GM23338 (cell line): ENCODE results near the gene KCNK5. TPM values are rescaled to one million over a fixed set of nuclear protein-coding genes. Genes with fewer than 3 reads are reported as not detected.

Source experiments
- ATAC-seq: fragments of 200-7000 bp; cut with Tn5 transposase; 3 replicates; pipeline ENCODE4 v1.9.1; 2020
- DNase-seq: peaks from one replicate; pipeline ENCODE4 v3.0.0-alpha.2; 2015; ENCODE audit warnings: low spot score
- H2AFZ ChIP-seq: fragments of 200-600 bp; sonication (generic); 2 replicates; pipeline ENCODE4 v1.8.0; 2016; ENCODE audit warnings: antibody characterized with exemption, mild to moderate bottlenecking, moderate library complexity
- H3F3A ChIP-seq: fragments of 200-600 bp; sonication (generic); replicated peaks from 2 replicates; pipeline ENCODE4 v1.8.0; 2017; ENCODE audit warnings: antibody characterized with exemption, mixed run types, low read depth
- H3K27ac ChIP-seq: fragments of 200-600 bp; sonication (generic); 2 replicates; pipeline ENCODE4 v1.6.1; 2016; ENCODE audit warnings: low read depth
- H3K27me3 ChIP-seq: fragments of 200-600 bp; sonication (generic); 2 replicates; pipeline ENCODE4 v1.8.0; 2016; ENCODE audit warnings: mild to moderate bottlenecking, mixed run types, moderate library complexity; ENCODE audit not compliant: insufficient read depth
- H3K36me3 ChIP-seq: fragments of 200-600 bp; sonication (generic); 2 replicates; pipeline ENCODE4 v1.8.0; 2016; ENCODE audit warnings: mild to moderate bottlenecking; ENCODE audit not compliant: insufficient read depth
- H3K4me1 ChIP-seq: fragments of 200-600 bp; sonication (generic); 2 replicates; pipeline ENCODE4 v1.8.0; 2016; ENCODE audit warnings: mild to moderate bottlenecking, moderate library complexity; ENCODE audit not compliant: insufficient read depth
- H3K4me2 ChIP-seq: fragments of 200-600 bp; sonication (generic); 2 replicates; pipeline ENCODE4 v1.7.1; 2017; ENCODE audit warnings: mixed run types
- H3K4me3 ChIP-seq: fragments of 200-600 bp; sonication (generic); 2 replicates; pipeline ENCODE4 v1.6.1; 2016; ENCODE audit warnings: mixed run types
- H3K79me2 ChIP-seq: fragments of 200-600 bp; sonication (generic); replicated peaks from 2 replicates; pipeline ENCODE4 v1.8.0; 2017; ENCODE audit warnings: mild to moderate bottlenecking; ENCODE audit not compliant: insufficient read depth
- H3K9me2 ChIP-seq: fragments of 200-600 bp; sonication (generic); 2 replicates; pipeline ENCODE4 v1.8.0; 2017; ENCODE audit not compliant: insufficient read depth
- H4K20me1 ChIP-seq: fragments of 200-600 bp; sonication (generic); replicated peaks from 2 replicates; pipeline ENCODE4 v1.8.0; 2017; ENCODE audit warnings: mild to moderate bottlenecking; ENCODE audit not compliant: insufficient read depth
- H3K27ac Mint-ChIP-seq: 2 replicates; pipeline ENCODE4 v1.8.0; 2020; ENCODE audit warnings: inconsistent platforms, mild to moderate bottlenecking, moderate library complexity, mixed read lengths
- H3K27me3 Mint-ChIP-seq: 3 replicates; pipeline ENCODE4 v1.8.0; 2022; ENCODE audit warnings: low read depth, mild to moderate bottlenecking, moderate library complexity, mixed read lengths, inconsistent platforms; ENCODE audit not compliant: insufficient read depth, poor library complexity
- H3K36me3 Mint-ChIP-seq: 3 replicates; pipeline ENCODE4 v1.8.0; 2021; ENCODE audit warnings: low read depth, mild to moderate bottlenecking, inconsistent platforms, moderate library complexity, mixed read lengths
- H3K4me1 Mint-ChIP-seq: 3 replicates; pipeline ENCODE4 v1.8.0; 2020; ENCODE audit warnings: mild to moderate bottlenecking, inconsistent platforms, mixed read lengths
- H3K4me3 Mint-ChIP-seq: 3 replicates; pipeline ENCODE4 v1.8.0; 2021; ENCODE audit warnings: moderate library complexity, mild to moderate bottlenecking, inconsistent platforms, mixed read lengths
- H3K9me3 Mint-ChIP-seq: 3 replicates; pipeline ENCODE4 v1.8.0; 2020; ENCODE audit warnings: moderate library complexity, mild to moderate bottlenecking, inconsistent platforms, mixed read lengths
- CREB1 ChIP-seq: fragments of 250-450 bp; sonication (Bioruptor Pico); IDR thresholded peaks from 2 replicates; pipeline ENCODE4 v1.5.0; 2020; ENCODE audit warnings: low read depth, mild to moderate bottlenecking, moderate library complexity
- ETS1 ChIP-seq: IDR thresholded peaks from 2 replicates; pipeline ENCODE4 v1.6.1; 2016; ENCODE audit warnings: antibody characterized with exemption
- EZH2phosphoT487 ChIP-seq: fragments of 200-600 bp; sonication (generic); IDR thresholded peaks from one replicate; pipeline ENCODE4 v1.8.1; 2018; ENCODE audit warnings: antibody characterized with exemption; ENCODE audit not compliant: unreplicated experiment
- JUNB ChIP-seq: IDR thresholded peaks from one replicate; pipeline ENCODE4 v1.6.1; 2016; ENCODE audit warnings: antibody characterized with exemption; ENCODE audit not compliant: unreplicated experiment
- NANOG ChIP-seq: IDR thresholded peaks from 2 replicates; pipeline ENCODE4 v1.6.1; 2016; ENCODE audit warnings: antibody characterized with exemption, borderline replicate concordance
- POLR2AphosphoS5 ChIP-seq: IDR thresholded peaks from 2 replicates; pipeline ENCODE4 v1.6.1; 2016; ENCODE audit warnings: antibody characterized with exemption, low read depth
- STAT1 ChIP-seq: IDR thresholded peaks from one replicate; pipeline ENCODE4 v1.6.1; 2016; ENCODE audit warnings: antibody characterized with exemption; ENCODE audit not compliant: unreplicated experiment
- ZNF114 ChIP-seq: fragments of 250-450 bp; sonication (Bioruptor Pico); IDR thresholded peaks from 2 replicates; pipeline ENCODE4 v1.5.0; 2020; ENCODE audit warnings: mild to moderate bottlenecking, moderate library complexity
- ZNF331 ChIP-seq: fragments of 250-450 bp; sonication (Bioruptor Pico); IDR thresholded peaks from 2 replicates; pipeline ENCODE4 v1.5.0; 2020; ENCODE audit warnings: low read depth, mild to moderate bottlenecking, moderate library complexity
- ZNF462 ChIP-seq: fragments of 250-450 bp; sonication (Bioruptor Pico); IDR thresholded peaks from 2 replicates; pipeline ENCODE4 v1.5.0; 2020; ENCODE audit warnings: mild to moderate bottlenecking, moderate library complexity
- polyA plus RNA-seq: library from polyadenylated mRNA; unstranded; fragments of >200 nt; fragmentation: Nextera tagmentation; extraction: Ambion mirVana; gene quantifications from 2 replicates; pipeline ENCODE4 v1.2.1, GENCODE V29; 2016
- total RNA-seq: library from RNA; depleted of rRNA; stranded (reverse); fragments of >200 nt; shearing (Covaris generic); gene quantifications from 2 replicates; pipeline ENCODE4 v1.2.3, GENCODE V29; 2014
- TF ChIP-seq, protein P1 (sequence below): IDR thresholded peaks from one replicate; pipeline ENCODE4 v1.6.1; 2018; ENCODE audit warnings: antibody characterized with exemption; ENCODE audit not compliant: unreplicated experiment
- TF ChIP-seq, protein P2 (sequence below), 2 experiments: fragments of 200-600 bp in 1 of 2; sonication (generic) in 1 of 2; conservative IDR thresholded peaks; 2 replicates each; pipeline versions ENCODE4 v1.5.1 to v1.6.1; 2016 to 2017; ENCODE audit warnings: antibody characterized with exemption in 2 of 2, low read depth in 2 of 2, mild to moderate bottlenecking in 2 of 2, moderate library complexity in 1 of 2

KCNK5 gene
- total and polyA plus RNA-seq, 2 experiments from 2014 or later = 9.5 to 57.4 TPM

- no peaks in the 10 kb centered on the region for H3K36me3 ChIP-seq
- TF ChIP-seq ZNF462 (CRISPR knock-in tag) (no peak), ZNF331 (CRISPR knock-in tag) (no peak), CREB1 (CRISPR knock-in tag) (no peak), ETS1 (no peak), NANOG (no peak), JUNB (no peak), STAT1 (no peak), EZH2phosphoT487 (no peak), ZNF114 (no peak), POLR2AphosphoS5 (no peak)
- TF ChIP-seq, protein P1, sequence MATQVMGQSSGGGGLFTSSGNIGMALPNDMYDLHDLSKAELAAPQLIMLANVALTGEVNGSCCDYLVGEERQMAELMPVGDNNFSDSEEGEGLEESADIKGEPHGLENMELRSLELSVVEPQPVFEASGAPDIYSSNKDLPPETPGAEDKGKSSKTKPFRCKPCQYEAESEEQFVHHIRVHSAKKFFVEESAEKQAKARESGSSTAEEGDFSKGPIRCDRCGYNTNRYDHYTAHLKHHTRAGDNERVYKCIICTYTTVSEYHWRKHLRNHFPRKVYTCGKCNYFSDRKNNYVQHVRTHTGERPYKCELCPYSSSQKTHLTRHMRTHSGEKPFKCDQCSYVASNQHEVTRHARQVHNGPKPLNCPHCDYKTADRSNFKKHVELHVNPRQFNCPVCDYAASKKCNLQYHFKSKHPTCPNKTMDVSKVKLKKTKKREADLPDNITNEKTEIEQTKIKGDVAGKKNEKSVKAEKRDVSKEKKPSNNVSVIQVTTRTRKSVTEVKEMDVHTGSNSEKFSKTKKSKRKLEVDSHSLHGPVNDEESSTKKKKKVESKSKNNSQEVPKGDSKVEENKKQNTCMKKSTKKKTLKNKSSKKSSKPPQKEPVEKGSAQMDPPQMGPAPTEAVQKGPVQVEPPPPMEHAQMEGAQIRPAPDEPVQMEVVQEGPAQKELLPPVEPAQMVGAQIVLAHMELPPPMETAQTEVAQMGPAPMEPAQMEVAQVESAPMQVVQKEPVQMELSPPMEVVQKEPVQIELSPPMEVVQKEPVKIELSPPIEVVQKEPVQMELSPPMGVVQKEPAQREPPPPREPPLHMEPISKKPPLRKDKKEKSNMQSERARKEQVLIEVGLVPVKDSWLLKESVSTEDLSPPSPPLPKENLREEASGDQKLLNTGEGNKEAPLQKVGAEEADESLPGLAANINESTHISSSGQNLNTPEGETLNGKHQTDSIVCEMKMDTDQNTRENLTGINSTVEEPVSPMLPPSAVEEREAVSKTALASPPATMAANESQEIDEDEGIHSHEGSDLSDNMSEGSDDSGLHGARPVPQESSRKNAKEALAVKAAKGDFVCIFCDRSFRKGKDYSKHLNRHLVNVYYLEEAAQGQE = no peak
- TF ChIP-seq, protein P2, sequence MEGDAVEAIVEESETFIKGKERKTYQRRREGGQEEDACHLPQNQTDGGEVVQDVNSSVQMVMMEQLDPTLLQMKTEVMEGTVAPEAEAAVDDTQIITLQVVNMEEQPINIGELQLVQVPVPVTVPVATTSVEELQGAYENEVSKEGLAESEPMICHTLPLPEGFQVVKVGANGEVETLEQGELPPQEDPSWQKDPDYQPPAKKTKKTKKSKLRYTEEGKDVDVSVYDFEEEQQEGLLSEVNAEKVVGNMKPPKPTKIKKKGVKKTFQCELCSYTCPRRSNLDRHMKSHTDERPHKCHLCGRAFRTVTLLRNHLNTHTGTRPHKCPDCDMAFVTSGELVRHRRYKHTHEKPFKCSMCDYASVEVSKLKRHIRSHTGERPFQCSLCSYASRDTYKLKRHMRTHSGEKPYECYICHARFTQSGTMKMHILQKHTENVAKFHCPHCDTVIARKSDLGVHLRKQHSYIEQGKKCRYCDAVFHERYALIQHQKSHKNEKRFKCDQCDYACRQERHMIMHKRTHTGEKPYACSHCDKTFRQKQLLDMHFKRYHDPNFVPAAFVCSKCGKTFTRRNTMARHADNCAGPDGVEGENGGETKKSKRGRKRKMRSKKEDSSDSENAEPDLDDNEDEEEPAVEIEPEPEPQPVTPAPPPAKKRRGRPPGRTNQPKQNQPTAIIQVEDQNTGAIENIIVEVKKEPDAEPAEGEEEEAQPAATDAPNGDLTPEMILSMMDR (conservative IDR thresholded peaks at IDR 0.05; ENCODE audit: low read depth in 2 of 2) = no peak
- peaks cover 99% of the 10 kb centered on the region for H3K79me2 ChIP-seq
- Mint-ChIP-seq H3K9me3 (no peaks in the 10 kb centered on the region), H3K36me3 (peaks cover 24% of the 10 kb centered on the region), H3K27me3 (peaks cover 5% of the 10 kb centered on the region), H3K4me3 (no peak overlapping the region; the same call in 2 of the 3 replicates), H3K27ac (peak overlapping the region; percentile 64; the same call in 1 of the 2 replicates), H3K4me1 (peaks cover 74% of the 10 kb centered on the region)
- no peaks in the 10 kb centered on the region for H3K27me3 ChIP-seq
- no peak for ATAC-seq
- H3K4me1 ChIP-seq = peaks cover 62% of the 10 kb centered on the region
- H3K27ac ChIP-seq = peak overlapping the region; percentile 87
- H3F3A ChIP-seq = peaks cover 15% of the 10 kb centered on the region; the same call in 1 of the 2 replicates
- H3K4me2 ChIP-seq = peak overlapping the region; percentile 54
- no peak for DNase-seq
- H3K9me2 ChIP-seq = no peaks in the 10 kb centered on the region
- peak overlapping the region; percentile 12; the same call in 1 of the 2 replicates for H3K4me3 ChIP-seq
- H4K20me1 ChIP-seq = peaks cover 46% of the 10 kb centered on the region
- H2AFZ ChIP-seq = no peak overlapping the region
These were observed 19.4 kb downstream of the KCNK5 start for GRCh38 chr6:39209911-39210310.
